ENCODE data around the gene PDCD7.
"Not testable (repeated sequence)": the region's sequence is repeated elsewhere in the genome, so short reads cannot be mapped to it uniquely, and the experiment has no call there.

PDCD7 gene

GRCh38 chr15:65133548-65134200 lies at the start of gene PDCD7:
PDCD7 (minus strand) TSS chr15:65133808; CDS start chr15:65133781, 27 bp downstream.
- DNase-seq (ENCODE audit: low spot score) = peak; percentile 94

- DNase-seq (ENCODE audit: low spot score) = no peak
Observed at GRCh38 chr15:65182538-65182937, 48.9 kb upstream of the PDCD7 start.

GRCh38 chr15:65181582-65182353 lies 48.2 kb upstream of the PDCD7 start:
- not testable (repeated sequence) for DNase-seq (ENCODE audit: low spot score)

- DNase-seq (ENCODE audit: low spot score) = no peak
Observed at GRCh38 chr15:65180167-65180566, 46.6 kb upstream of the PDCD7 start.

GRCh38 chr15:65177901-65178300 lies 44.3 kb upstream of the PDCD7 start:
- no peak for DNase-seq (ENCODE audit: low spot score)

- DNase-seq (ENCODE audit: low spot score) = no peak
Observed at GRCh38 chr15:65176056-65176455, 42.4 kb upstream of the PDCD7 start.

- no peak for DNase-seq (ENCODE audit: low spot score)
Observed at GRCh38 chr15:65175511-65175910, 41.9 kb upstream of the PDCD7 start.

- DNase-seq (ENCODE audit: low spot score) = no peak
Observed at GRCh38 chr15:65174509-65174908, 40.9 kb upstream of the PDCD7 start.

GRCh38 chr15:65172531-65172930 lies 38.9 kb upstream of the PDCD7 start:
- DNase-seq (ENCODE audit: low spot score) = no peak

GRCh38 chr15:65171428-65171827 lies 37.8 kb upstream of the PDCD7 start:
- no peak for DNase-seq (ENCODE audit: low spot score)

GRCh38 chr15:65165875-65166274 lies 32.3 kb upstream of the PDCD7 start:
- no peak for DNase-seq (ENCODE audit: low spot score)

GRCh38 chr15:65164139-65164538 lies 30.5 kb upstream of the PDCD7 start:
- DNase-seq (ENCODE audit: low spot score) = no peak

- DNase-seq (ENCODE audit: low spot score) = peak; percentile 49
Observed at GRCh38 chr15:65163041-65163440, 29.4 kb upstream of the PDCD7 start.

GRCh38 chr15:65156692-65157091 lies 23.1 kb upstream of the PDCD7 start:
- DNase-seq (ENCODE audit: low spot score) = no peak

- no peak for DNase-seq (ENCODE audit: low spot score)
Observed at GRCh38 chr15:65154720-65155119, 21.1 kb upstream of the PDCD7 start.

GRCh38 chr15:65147902-65148301 lies 14.3 kb upstream of the PDCD7 start:
- DNase-seq (ENCODE audit: low spot score) = no peak

- DNase-seq (ENCODE audit: low spot score) = no peak
Observed at GRCh38 chr15:65146438-65146837, 12.8 kb upstream of the PDCD7 start.

- DNase-seq (ENCODE audit: low spot score) = not testable (repeated sequence)
Observed at GRCh38 chr15:65138631-65139030, 5.0 kb upstream of the PDCD7 start.

- not testable (repeated sequence) for DNase-seq (ENCODE audit: low spot score)
Observed at GRCh38 chr15:65137893-65138292, 4.3 kb upstream of the PDCD7 start.

GRCh38 chr15:65137089-65137488 lies 3.5 kb upstream of the PDCD7 start:
- not testable (repeated sequence) for DNase-seq (ENCODE audit: low spot score)

- DNase-seq (ENCODE audit: low spot score) = no peak
Observed at GRCh38 chr15:65134538-65134937, 930 bp upstream of the PDCD7 start.

- peak; percentile 57 for DNase-seq (ENCODE audit: low spot score)
Observed at GRCh38 chr15:65132878-65133547, 595 bp downstream of the PDCD7 start.

GRCh38 chr15:65130941-65131340 lies 2.7 kb downstream of the PDCD7 start:
- DNase-seq (ENCODE audit: low spot score) = no peak

All from RKO (cell line).